A673 (cell line): ENCODE data around the gene TET3.

Experiments
- CTCF ChIP-seq: fragments of 300-800, 200-600 bp; sonication (generic); conservative IDR thresholded peaks from 2 replicates; pipeline ENCODE4 v1.5.1; 2017; ENCODE audit warnings: low read depth, mild to moderate bottlenecking, antibody characterized with exemption, low read length, moderate library complexity, mixed read lengths
- EZH2 ChIP-seq: fragments of 200-600 bp; sonication (generic); IDR thresholded peaks from 2 replicates; pipeline ENCODE4 v1.6.1; 2017; ENCODE audit warnings: borderline replicate concordance, low read depth, mild to moderate bottlenecking, mixed read lengths, antibody characterized with exemption, low read length; ENCODE audit not compliant: poor library complexity, severe bottlenecking

DNA sequence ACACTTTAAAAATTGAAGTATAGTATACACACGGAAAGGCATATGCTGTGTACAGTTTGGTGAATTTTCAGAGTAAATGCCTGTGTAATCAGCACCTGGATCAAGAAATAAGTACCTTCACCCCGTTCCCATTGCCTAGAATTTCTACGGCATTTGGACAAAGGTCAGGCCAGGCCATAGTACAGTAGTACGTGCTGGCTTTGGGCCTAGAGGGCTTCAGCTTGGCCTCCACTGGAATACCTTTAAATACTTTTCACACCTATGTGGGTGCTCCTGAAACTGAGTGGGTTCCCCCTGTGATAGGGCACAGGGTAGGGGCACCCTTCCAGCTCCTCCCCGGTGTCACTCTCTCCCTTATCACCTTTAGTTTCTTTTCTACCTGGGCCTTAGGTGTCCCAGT is 26.5 kb downstream of the TET3 start:
- TF ChIP-seq CTCF = no peak
- no peak for TF ChIP-seq EZH2
